Measurements from ENCODE around the gene PRKCE. TPM values are rescaled to one million over a fixed set of nuclear protein-coding genes. Genes with fewer than 3 reads are reported as not detected.

PRKCE gene
- total RNA-seq, 1 donor from 2014 or later: 24.2 TPM

- Mint-ChIP-seq H3K27me3 (ENCODE audit: unreplicated experiment) (no peaks in the 10 kb centered on the region), H3K27ac (ENCODE audit: unreplicated experiment) (no peak overlapping the region), H3K4me1 (ENCODE audit: unreplicated experiment) (no peaks in the 10 kb centered on the region), H3K9me3 (ENCODE audit: unreplicated experiment) (no peaks in the 10 kb centered on the region), H3K4me3 (ENCODE audit: unreplicated experiment) (no peak overlapping the region), H3K36me3 (ENCODE audit: low read depth, unreplicated experiment) (peaks cover 7% of the 10 kb centered on the region)
- TF ChIP-seq CTCF (IDR thresholded peaks at IDR 0.05; ENCODE audit: unreplicated experiment): no peak
- DNase-seq (ENCODE audit: low spot score): no peak
Measured at GRCh38 chr2:46001290-46001689, 349.8 kb downstream of the PRKCE start.

- no peaks in the 10 kb centered on the region for H3K9me3 Mint-ChIP-seq (ENCODE audit: unreplicated experiment)
- H3K4me1 Mint-ChIP-seq (ENCODE audit: unreplicated experiment): no peaks in the 10 kb centered on the region
- no peak for DNase-seq (ENCODE audit: low spot score)
- H3K4me3 Mint-ChIP-seq (ENCODE audit: unreplicated experiment): no peak overlapping the region
- no peak overlapping the region for H3K27ac Mint-ChIP-seq (ENCODE audit: unreplicated experiment)
- peaks cover 7% of the 10 kb centered on the region for H3K36me3 Mint-ChIP-seq (ENCODE audit: low read depth, unreplicated experiment)
- H3K27me3 Mint-ChIP-seq (ENCODE audit: unreplicated experiment): no peaks in the 10 kb centered on the region
- no peak for TF ChIP-seq CTCF (IDR thresholded peaks at IDR 0.05; ENCODE audit: unreplicated experiment)
Measured at GRCh38 chr2:46001741-46002506, 350.4 kb downstream of the PRKCE start.

- no peak overlapping the region for H3K4me3 Mint-ChIP-seq (ENCODE audit: unreplicated experiment)
- DNase-seq (ENCODE audit: low spot score): no peak
- H3K9me3 Mint-ChIP-seq (ENCODE audit: unreplicated experiment): no peaks in the 10 kb centered on the region
- H3K36me3 Mint-ChIP-seq (ENCODE audit: low read depth, unreplicated experiment): peaks cover 13% of the 10 kb centered on the region
- no peak for TF ChIP-seq CTCF (IDR thresholded peaks at IDR 0.05; ENCODE audit: unreplicated experiment)
- no peak overlapping the region for H3K27ac Mint-ChIP-seq (ENCODE audit: unreplicated experiment)
- no peaks in the 10 kb centered on the region for H3K4me1 Mint-ChIP-seq (ENCODE audit: unreplicated experiment)
- H3K27me3 Mint-ChIP-seq (ENCODE audit: unreplicated experiment): no peaks in the 10 kb centered on the region
Measured at GRCh38 chr2:46002507-46002883, 351.0 kb downstream of the PRKCE start.

GRCh38 chr2:46002947-46003346 is 351.5 kb downstream of the PRKCE start:
- TF ChIP-seq CTCF (IDR thresholded peaks at IDR 0.05; ENCODE audit: unreplicated experiment): no peak

GRCh38 chr2:46003903-46004473 is 352.5 kb downstream of the PRKCE start:
- Mint-ChIP-seq H3K4me1 (ENCODE audit: unreplicated experiment) (no peaks in the 10 kb centered on the region), H3K27me3 (ENCODE audit: unreplicated experiment) (no peaks in the 10 kb centered on the region), H3K9me3 (ENCODE audit: unreplicated experiment) (no peaks in the 10 kb centered on the region), H3K4me3 (ENCODE audit: unreplicated experiment) (no peak overlapping the region), H3K27ac (ENCODE audit: unreplicated experiment) (no peak overlapping the region), H3K36me3 (ENCODE audit: low read depth, unreplicated experiment) (peaks cover 18% of the 10 kb centered on the region)
- TF ChIP-seq CTCF (IDR thresholded peaks at IDR 0.05; ENCODE audit: unreplicated experiment): no peak
- no peak for DNase-seq (ENCODE audit: low spot score)

More at GRCh38 chr2:46002947-46003346, 351.5 kb downstream of the PRKCE start:
- Mint-ChIP-seq H3K9me3 (ENCODE audit: unreplicated experiment) (no peaks in the 10 kb centered on the region), H3K27me3 (ENCODE audit: unreplicated experiment) (no peaks in the 10 kb centered on the region), H3K4me1 (ENCODE audit: unreplicated experiment) (no peaks in the 10 kb centered on the region), H3K27ac (ENCODE audit: unreplicated experiment) (no peak overlapping the region), H3K4me3 (ENCODE audit: unreplicated experiment) (no peak overlapping the region), H3K36me3 (ENCODE audit: low read depth, unreplicated experiment) (peaks cover 17% of the 10 kb centered on the region)
- no peak for DNase-seq (ENCODE audit: low spot score)

Data from endothelial cell (in vitro differentiated cells).